GM21423 (cell line): ENCODE measurements around the gene PDE6H.

Experiments
- ATAC-seq: cut with Tn5 transposase; IDR thresholded peaks from one replicate; pipeline ENCODE4 v1.9.1; 2021; ENCODE audit warnings: mild to moderate bottlenecking, moderate library complexity; ENCODE audit not compliant: unreplicated experiment

Gene PDE6H

GRCh38 chr12:14972816-14973215 lies at the start of gene PDE6H:
Gene PDE6H, plus strand, starts transcription at chr12:14973042. Its CDS starts 4,971 bp downstream, at chr12:14978013.
- no peak for ATAC-seq

GRCh38 chr12:14923944-14924343 lies 48.9 kb upstream of the PDE6H start:
- no peak for ATAC-seq

GRCh38 chr12:14924541-14924940 lies 48.3 kb upstream of the PDE6H start:
- ATAC-seq, result no peak

DNA sequence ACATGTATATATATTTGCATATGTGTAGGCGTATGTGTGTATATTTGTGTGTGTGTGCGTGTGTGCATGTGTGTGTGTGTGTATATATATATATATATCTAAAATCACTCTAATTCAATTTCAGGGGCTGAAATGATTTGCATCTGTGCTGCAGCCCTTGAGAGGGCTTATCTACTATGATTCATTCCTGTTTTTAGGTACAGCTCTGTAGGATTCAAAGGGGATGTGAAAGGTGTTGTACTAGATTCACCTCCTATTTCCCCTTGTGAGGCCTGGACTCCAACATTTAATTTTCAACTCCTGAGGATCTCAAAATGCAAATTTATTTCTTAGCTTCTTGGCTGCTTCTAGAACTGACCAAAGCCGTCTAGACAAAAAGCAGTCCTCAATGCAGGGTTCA lies 45.6 kb upstream of the PDE6H start:
- ATAC-seq, result no peak

DNA sequence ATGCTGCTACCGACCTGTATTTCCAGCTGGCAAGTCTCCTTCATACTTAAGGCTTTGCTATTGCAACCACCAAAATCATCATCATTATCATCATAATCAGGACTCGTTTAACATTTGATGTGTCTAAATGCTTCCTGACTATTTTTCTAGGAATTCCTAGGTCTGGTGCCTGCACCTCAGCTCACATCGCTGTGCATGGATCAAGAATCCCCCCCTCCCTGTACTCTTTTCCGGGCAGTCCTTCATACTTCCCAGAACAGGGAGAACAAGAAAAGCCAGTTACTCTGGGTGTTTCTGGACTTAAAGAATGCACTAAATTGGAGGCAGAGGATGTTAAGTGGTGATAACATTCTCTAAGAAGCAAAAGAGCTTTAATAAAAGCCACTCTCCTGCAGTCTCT lies 43.9 kb upstream of the PDE6H start:
- no peak for ATAC-seq

DNA sequence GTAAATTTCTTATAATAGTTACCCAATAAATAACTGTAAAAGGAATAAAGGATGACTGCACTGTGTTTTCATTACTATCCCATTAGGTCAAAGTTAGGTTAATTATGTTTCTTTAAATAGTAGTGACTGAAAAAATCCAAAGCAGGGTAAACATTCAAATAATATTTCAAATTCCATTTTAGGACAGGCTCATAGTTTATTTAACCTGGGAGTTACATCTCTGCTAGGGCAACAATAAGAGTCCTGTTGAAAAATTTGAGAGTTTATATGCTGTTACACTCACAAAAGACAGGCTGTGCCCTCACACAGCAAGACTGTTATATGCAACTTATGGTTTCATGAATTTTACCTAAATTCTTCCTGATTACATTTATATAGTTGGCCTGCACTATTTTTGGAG lies 42.5 kb upstream of the PDE6H start:
- no peak for ATAC-seq

DNA sequence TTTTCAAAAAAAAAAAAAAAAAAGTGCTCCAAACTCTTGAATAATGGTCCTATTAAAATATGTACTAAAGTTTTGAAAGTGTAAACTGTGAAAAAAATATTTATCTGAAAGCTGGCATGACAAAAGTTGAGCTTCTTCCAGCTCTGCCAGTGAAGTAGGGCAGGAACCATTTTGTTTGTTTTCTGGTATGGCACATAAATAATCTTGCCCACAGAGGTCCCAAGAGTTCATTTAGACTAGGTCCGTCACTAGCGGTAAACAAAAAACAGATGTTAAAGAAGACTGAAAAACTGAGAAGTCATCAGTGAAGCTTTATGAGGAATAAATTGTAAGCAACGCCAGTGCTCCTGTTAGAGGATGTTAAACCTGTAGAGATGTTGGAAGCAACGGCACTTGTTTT lies 41.5 kb upstream of the PDE6H start:
- no peak for ATAC-seq

DNA sequence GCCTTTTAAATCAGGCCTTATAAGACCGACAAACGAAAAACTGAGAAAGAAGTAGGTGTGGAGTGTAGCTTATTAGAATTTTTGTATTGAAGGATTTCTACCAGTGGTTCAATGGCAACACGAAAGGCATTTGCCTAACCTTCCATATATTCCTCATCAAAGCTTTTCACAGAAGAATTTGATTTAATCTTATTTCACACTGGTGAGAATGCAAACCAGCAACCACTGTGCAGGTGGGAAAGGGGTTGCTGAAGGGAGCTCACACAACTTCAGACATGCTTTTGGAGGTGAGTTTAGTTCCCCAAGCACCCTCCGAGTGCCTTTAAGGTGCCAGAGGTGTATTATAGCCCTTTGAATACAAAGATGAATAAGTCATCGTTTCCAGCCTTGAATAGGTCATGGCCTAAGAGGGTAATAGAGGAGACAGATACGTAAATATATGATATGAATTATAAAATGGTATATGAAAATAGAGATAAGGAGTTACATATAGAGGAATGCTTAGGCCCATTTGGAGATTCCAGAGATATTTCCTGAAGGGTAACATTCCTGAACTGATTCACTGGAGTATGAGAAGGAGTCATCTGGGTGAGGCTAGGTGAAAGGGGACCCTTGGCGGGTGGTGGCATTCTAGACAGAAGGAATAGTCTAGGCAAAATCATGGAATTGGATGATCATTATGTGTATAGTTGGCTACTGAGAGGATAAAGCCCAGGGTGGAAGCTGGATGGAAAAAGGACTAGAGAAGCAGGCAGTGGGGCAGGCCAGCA lies 40.9 kb upstream of the PDE6H start:
- ATAC-seq, result no peak

DNA sequence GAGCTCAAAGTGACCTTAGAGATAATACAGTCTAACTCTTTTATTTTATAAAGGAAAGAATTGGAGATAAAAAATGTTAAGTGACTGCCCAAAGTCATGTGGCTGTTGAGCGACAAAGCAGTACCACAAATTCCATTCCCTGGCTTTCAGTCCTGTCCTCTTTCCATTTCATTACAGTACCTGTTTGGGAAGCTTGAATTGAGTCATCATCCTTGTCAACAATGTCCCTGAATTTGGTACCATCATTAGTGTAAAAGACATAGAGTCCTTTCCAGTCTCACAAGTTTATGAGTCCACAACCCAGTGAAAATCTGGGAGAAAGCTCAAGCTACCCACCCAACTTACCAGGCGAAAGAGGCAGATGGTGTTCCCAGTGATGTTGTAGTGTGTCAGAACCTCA lies 38.3 kb upstream of the PDE6H start:
- no peak for ATAC-seq

- no peak for ATAC-seq
These were observed 37.8 kb upstream of the PDE6H start for GRCh38 chr12:14935031-14935430.

DNA sequence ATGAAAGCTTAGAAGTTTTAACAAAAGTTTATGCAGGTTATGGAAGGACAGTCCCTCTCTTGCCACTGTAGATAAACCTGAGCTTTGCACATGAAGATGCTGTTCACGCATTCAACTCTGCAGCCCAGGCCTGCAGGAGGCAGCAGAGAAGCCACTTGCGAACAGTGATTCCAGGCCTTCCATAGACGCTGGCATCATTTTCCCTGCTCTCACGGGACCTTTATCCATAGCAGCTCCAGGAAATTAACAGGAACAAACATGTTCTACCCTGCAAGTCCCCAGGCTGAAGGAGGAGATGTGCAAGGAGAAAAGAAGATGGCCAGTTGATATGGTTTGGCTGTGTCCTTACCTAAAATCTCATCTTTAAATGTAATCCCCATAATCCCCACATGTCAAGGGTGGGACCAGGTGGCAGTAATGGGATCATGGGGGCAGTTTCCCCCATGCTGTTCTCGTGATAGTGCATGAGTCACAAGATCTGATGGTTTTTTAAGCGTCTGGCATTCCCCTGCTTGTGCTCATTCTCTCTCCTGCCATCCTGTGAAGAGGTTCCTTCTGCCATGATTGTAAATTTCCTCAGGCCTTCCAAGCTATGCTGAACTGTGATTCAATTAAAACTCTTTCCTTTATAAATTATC lies 36.5 kb upstream of the PDE6H start:
- ATAC-seq, result no peak

DNA sequence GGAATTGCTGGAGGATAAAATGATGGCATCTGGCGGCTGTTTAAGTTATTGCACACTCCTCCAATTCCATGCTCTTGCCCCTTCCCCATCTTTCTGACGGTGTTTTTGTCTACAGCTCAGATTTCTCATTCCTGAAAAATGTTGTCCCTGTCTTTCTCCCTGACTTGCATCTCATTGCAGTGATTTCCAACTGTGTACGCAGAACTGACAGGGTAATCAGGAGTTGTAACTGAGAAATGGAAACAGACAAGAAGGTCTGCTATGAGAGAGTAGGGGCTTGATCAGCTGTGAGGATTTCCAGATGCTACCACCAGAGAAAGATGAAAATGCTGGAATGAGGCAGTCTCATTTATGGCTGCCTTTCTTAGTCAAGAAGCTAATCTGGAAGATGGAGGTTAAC lies 35.8 kb upstream of the PDE6H start:
- ATAC-seq, result no peak

DNA sequence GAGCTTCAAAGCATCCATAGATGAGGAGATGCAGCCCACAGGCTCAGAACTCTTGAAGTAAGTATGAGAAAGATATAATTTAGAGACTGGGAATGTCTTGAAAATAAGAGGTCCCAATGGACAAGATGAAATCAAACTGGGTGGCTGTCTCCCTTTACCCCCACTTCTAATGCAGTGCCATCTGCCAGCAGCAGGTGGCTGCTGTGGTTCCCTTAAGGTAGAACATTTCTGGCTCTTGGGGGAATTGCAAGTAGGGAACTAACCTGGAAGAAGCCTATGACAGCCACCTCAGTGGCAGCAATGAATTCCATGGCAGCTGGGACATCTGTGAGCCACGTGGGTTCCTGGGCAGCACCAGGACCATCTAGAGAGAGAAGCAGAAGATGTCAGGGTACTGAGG lies 35.2 kb upstream of the PDE6H start:
- ATAC-seq, result no peak

DNA sequence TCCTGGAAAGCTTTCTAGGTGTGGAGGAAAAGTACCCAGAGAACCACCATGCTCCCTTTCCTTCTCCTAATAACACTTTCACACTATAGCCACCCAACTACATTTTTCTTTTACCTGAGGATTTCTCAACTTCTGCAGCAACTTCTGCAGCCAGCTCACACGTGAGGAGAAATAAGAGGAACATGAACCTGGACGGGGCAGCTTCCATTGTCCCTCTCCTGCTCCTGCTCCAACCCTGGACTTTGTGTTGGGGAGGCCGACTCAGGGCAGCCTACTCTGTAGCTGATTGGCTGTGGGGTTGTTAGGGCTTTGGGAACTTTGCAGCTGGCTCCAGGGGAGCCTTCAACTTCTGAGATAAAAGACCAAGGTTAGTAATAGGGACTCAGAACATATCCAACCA lies 34.5 kb upstream of the PDE6H start, which contains the start of gene ERP27:
Gene ERP27, minus strand, starts transcription at position 237 of the 400 bp plus-strand sequence. Its CDS starts 29 bp downstream, at position 208.
- no peak for ATAC-seq

GRCh38 chr12:14941369-14941768 lies 31.5 kb upstream of the PDE6H start:
- no peak for ATAC-seq

DNA sequence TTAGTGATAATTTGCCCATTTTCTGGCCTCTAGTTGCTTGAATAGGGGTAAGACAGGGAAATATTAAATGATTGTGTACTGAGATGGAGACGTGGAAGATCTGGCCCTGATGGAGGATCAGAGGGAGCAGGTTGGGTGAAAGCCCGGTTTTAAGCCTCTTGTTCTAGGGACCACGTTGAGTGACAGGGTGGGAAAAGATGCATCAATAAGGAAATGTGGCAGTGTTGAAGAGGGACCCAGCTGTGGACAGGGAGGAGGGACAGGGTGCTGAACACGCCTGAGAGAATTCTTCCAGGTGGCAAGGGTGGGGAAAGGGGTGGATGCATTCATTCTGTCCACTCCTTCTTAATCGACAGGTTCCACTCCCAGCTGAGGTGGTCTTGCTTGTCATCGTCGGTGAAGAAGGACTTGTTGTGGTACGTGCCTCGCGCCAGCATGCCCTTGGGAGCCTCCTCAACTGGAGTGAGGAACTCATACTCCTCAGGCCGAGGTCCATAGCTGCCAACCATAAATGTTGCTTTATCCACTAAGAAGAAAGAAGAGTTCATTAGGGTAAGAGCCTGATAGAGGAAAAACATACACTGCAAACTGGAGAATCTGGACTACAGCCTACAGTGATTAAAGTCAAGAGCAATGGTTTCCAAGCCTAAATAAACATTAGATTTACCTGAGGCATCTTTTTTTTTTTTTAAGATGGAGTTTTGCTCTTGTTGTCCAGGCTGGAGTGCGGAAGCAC lies 30.5 kb upstream of the PDE6H start:
- no peak for ATAC-seq

DNA sequence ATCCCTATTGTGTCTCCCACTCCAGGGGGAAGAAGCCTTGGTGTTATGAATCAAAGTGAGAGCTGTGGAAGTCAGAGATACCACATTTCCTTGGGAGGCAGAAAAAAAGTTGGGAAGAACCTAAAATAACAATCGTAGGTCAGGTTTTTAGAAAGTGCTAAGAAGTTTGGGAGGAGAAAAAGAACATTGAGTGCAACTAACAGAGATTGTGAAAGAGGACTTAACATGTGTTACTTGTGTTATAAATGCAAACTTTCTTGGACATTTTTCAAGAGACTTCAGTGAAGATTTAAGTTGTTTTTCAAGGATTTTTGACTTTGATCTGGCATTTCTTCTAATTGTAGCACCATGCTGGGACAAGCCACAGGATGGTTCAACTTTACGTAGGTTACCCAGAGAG lies 26.7 kb upstream of the PDE6H start:
- no peak for ATAC-seq

GRCh38 chr12:14946861-14947260 lies 26.0 kb upstream of the PDE6H start:
- ATAC-seq, result no peak

GRCh38 chr12:14948672-14949071 lies 24.2 kb upstream of the PDE6H start:
- peak; percentile 94 for ATAC-seq

GRCh38 chr12:14949631-14950030 lies 23.2 kb upstream of the PDE6H start:
- no peak for ATAC-seq

- ATAC-seq, result no peak
These were observed 22.4 kb upstream of the PDE6H start for GRCh38 chr12:14950421-14950820.
